Measurements from ENCODE around the gene RETREG3. TPM values are rescaled to one million over a fixed set of nuclear protein-coding genes. Genes with fewer than 3 reads are reported as not detected.

Gene RETREG3
- total and polyA plus RNA-seq, 2 of the 13 experiments (the other 11 are each of a cell fraction or from before 2014, with no cell fraction given) = 47.0 to 55.8 TPM

GRCh38 chr17:42541041-42541833, 67.9 kb downstream of the RETREG3 start (continued):
- TF ChIP-seq ZNF142 (CRISPR knock-in tag; IDR thresholded peaks at IDR 0.05) = peak; percentile 28; the same call in 1 of the 2 replicates
- TF ChIP-seq ARID3A (IDR thresholded peaks at IDR 0.05; ENCODE audit: low read depth, low read length) = 0 out of 2 replicates have a peak, but pooled peaks have one; percentile 15
- peak; percentile 61 for TF ChIP-seq ZSCAN31 (CRISPR knock-in tag; IDR thresholded peaks at IDR 0.05; ENCODE audit: low read depth)
- TF ChIP-seq, protein P1, sequence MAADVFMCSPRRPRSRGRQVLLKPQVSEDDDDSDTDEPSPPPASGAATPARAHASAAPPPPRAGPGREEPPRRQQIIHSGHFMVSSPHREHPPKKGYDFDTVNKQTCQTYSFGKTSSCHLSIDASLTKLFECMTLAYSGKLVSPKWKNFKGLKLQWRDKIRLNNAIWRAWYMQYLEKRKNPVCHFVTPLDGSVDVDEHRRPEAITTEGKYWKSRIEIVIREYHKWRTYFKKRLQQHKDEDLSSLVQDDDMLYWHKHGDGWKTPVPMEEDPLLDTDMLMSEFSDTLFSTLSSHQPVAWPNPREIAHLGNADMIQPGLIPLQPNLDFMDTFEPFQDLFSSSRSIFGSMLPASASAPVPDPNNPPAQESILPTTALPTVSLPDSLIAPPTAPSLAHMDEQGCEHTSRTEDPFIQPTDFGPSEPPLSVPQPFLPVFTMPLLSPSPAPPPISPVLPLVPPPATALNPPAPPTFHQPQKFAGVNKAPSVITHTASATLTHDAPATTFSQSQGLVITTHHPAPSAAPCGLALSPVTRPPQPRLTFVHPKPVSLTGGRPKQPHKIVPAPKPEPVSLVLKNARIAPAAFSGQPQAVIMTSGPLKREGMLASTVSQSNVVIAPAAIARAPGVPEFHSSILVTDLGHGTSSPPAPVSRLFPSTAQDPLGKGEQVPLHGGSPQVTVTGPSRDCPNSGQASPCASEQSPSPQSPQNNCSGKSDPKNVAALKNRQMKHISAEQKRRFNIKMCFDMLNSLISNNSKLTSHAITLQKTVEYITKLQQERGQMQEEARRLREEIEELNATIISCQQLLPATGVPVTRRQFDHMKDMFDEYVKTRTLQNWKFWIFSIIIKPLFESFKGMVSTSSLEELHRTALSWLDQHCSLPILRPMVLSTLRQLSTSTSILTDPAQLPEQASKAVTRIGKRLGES (CRISPR knock-in tag; IDR thresholded peaks at IDR 0.05; ENCODE audit: borderline replicate concordance) = no peak
- peak; percentile 45; the same call in 1 of the 2 replicates for TF ChIP-seq MZF1 (CRISPR knock-in tag; IDR thresholded peaks at IDR 0.05; ENCODE audit: borderline replicate concordance)
- TF ChIP-seq ARHGAP35 (CRISPR knock-in tag; IDR thresholded peaks at IDR 0.05; ENCODE audit: borderline replicate concordance) = peak; percentile 39; the same call in 1 of the 2 replicates
- peak; percentile 95 for TF ChIP-seq THAP7 (CRISPR knock-in tag; IDR thresholded peaks at IDR 0.05)
- TF ChIP-seq, protein P2, sequence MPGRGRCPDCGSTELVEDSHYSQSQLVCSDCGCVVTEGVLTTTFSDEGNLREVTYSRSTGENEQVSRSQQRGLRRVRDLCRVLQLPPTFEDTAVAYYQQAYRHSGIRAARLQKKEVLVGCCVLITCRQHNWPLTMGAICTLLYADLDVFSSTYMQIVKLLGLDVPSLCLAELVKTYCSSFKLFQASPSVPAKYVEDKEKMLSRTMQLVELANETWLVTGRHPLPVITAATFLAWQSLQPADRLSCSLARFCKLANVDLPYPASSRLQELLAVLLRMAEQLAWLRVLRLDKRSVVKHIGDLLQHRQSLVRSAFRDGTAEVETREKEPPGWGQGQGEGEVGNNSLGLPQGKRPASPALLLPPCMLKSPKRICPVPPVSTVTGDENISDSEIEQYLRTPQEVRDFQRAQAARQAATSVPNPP (CRISPR knock-in tag; IDR thresholded peaks at IDR 0.05) = no peak
- no peak for TF ChIP-seq ZNF10 (CRISPR knock-in tag; IDR thresholded peaks at IDR 0.05; ENCODE audit: borderline replicate concordance, low read depth)
- TF ChIP-seq SALL1 (CRISPR knock-in tag; IDR thresholded peaks at IDR 0.05) = peak; percentile 96
- TF ChIP-seq, protein P3, sequence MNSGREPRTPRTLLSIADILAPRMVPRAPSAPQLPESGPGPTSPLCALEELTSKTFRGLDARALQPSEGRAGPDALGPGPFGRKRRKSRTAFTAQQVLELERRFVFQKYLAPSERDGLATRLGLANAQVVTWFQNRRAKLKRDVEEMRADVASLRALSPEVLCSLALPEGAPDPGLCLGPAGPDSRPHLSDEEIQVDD (CRISPR knock-in tag; IDR thresholded peaks at IDR 0.05; ENCODE audit: borderline replicate concordance) = no peak
- TF ChIP-seq RFXANK (CRISPR knock-in tag; IDR thresholded peaks at IDR 0.05) = 0 out of 2 replicates have a peak, but pooled peaks have one; percentile 40
- peak; percentile 54; the same call in 1 of the 2 replicates for TF ChIP-seq NFIC (IDR thresholded peaks at IDR 0.05; ENCODE audit: low read length)
- TF ChIP-seq KAT8 (CRISPR knock-in tag; IDR thresholded peaks at IDR 0.05) = peak; percentile 88; the same call in 1 of the 2 replicates

All from HepG2 (cell line).